Fibroblast of skin of right biceps (primary cell): ENCODE measurements around the gene ZFAND2B.
A peak's percentile ranks its signal among the peaks of the same experiment; 100 is the strongest.

ENCODE experiments used
- DNase-seq: peaks from one replicate; pipeline ENCODE4 v3.0.0-alpha.2; 2013

Gene ZFAND2B

DNA sequence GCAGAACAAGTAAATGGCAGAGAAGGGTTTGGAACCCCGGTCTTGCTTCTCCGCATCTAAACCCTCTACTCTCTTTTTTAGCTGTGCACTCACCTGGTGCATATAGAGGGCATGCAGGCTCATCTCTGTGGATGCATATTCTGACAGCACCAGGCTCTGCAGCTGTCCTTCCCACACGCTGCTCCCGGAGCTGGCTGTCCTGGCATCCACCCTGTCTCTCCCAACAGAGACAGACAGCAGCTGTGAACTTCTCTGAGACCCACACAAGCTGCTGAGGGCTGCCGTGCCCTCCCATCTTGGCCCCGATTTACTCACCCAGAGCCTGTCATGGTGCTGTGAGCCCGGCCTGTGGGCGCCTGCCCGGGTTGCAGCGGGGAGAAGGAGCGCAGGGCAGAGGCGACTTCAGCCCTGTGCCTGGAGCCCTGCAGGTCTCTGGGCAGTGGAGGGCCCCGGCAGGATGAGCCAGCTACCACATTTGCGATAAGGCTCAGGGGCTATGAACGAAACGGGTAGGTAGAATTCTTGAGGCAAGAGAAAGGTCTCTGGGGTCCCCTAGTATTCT, 15.5 kb downstream of the ZFAND2B start:
- no peak for DNase-seq

DNA sequence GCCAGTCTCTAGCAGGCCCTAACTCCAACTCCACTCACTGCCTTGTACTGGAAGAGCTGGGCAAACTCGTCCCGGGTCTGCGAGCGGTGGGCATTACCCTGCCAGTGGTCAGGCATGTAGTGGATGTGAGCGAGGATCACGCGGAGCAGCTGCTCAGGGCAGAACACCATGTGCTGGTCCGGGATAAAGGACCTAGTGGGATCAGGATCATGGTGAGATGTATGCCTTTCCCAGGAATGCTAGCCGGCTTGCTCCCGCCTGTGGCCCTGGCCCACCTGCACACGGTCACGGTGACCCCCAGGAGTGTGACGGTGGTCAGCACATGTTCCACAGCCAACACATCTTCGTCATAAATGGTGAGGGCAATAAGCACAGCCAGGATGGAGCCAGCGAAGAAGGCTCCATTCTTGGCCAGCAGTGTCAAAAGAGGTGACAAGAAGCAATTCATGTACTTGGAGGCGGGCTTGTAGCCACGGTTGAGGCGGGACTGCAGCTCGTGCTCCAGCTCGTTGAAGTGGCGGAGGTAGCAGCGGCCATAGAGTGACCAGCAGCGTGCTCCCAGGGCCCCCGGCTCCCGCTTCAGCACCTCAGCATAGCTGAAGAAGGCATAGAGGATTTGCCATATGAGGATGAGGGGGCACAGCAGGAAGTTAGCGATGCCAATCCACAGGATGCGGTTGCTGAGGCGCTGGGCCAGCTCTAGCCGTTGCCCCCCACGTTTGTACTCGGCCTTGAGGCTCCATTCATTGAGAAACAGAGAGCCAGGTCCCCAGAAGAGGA, 17.4 kb downstream of the ZFAND2B start:
- DNase-seq, result no peak

DNA sequence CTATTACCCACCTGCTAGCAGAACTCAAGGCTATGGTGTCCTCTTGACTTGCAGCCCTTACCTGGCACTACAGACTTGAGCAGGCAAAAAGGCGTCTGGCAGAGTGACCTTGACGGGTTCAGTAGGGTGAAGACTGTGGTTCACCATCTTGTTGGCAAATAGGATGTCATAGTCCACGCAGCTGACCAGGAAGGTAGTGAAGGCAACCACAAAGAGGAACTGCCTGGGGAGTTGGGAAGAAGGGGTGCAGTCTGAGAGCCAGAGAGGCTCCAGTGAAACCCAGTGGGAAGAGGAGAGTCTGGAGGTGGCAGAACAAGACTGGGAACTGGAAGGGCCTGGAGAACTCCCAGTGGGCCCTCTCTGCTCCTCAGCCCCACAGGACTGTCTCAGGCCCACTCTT, 18.8 kb downstream of the ZFAND2B start:
- no peak for DNase-seq

DNA sequence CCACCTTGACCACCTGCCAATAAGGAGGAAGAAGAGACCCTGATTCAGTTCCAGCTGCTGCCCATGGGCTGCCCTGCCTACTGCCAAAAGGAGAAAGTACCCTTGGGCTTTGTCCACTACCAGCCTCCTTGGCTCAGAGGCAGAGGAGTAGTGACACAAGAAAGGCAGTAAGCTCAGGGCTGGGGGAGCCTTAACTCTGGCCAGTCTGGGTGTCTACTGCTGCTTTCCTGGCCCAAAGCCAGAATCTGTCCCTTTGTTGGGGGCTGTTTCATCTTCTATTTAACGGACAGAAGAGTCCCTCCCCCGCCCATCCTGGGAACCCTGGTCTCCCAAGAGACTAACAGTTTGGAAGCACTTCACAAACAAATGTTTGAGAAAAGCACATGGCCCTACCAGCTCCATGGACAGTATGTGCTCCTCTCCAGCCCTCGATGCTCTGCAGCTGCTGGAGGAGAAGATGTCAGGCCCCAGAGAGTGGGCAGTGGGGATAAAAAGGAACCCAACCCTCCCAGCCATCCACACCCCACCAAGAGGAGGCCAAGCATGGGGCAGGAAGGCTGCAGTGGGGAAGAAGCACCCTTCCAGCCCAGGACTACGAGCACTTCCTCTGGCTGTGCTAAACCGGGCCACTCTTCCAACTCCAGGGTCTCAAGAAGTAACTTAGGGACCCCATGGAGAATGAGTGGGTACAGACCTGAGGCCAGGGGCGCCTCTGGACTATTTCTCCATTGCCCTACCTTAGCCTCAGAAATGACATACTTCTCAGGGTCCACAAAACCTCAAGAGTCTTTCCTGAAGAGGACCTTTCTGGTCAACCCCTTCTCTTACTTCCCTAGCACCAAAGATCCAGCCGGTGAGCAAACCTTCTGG, 21.7 kb downstream of the ZFAND2B start:
- no peak for DNase-seq

DNA sequence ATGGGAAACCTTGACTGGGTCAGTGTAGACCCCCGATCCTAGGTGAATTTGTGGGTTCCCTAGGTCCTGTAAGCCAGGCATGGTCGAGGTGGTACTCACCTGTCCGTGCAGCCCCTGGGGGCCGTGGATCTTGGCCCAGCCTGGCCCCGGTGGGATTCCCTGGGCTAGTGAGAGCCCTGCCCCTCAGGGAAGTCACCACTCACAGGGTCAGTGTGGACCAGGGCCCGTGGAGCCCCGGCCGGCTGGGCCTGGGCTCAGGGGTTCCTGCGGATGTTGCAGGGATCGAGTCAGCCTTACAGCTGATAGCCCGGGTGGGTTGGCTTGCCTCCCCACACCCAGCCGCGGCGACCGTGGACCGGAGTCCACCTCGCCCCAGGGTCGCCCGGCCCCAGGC, 22.3 kb downstream of the ZFAND2B start:
- no peak for DNase-seq

DNA sequence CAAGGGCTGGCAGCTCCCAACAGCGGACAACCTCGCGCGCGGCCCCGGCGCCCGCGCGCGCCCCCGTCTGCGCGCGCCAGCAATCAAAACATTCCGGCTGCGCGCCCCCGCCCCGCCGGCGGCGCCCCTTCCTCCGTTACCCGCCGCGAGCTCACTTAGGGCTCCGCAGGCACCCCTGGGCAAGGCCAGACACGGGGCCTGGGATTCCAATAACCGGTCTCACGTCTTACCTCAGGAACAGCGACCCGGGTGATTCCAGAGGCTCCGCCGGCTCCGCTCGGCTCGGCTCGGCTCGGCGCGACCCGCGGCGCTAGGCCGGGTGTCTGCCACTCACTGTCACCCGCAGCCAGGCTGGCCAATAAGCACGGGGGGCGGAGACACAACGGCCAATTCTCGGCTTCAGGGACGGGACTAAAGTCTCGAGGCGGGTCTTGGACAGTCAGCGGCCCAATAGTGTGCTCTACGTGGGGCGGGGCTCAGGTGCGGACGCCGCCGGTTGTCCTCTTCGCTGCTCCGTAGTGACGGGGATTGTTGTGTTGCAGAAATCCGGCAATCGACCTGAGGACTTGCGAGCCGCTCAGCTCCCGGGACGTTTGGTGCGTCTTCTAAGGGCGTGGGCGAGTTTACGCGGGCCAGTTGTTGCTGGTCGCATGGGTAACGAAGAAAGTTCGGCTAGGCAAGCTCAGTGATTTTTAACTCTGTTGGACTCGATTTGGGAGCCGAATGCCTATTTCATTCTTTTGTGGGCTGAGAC, 22.9 kb downstream of the ZFAND2B start, which contains the start of the genes ANKZF1 and ATG9A:
TSS of gene ANKZF1 (plus strand) at position 502 of the 754 bp plus-strand sequence. CDS start 452 bp downstream, outside the sequence.
TSS of gene ATG9A (minus strand) at position 332 of the 754 bp plus-strand sequence. CDS start 1,612 bp downstream, outside the sequence.
- DNase-seq, result peak; percentile 99

DNA sequence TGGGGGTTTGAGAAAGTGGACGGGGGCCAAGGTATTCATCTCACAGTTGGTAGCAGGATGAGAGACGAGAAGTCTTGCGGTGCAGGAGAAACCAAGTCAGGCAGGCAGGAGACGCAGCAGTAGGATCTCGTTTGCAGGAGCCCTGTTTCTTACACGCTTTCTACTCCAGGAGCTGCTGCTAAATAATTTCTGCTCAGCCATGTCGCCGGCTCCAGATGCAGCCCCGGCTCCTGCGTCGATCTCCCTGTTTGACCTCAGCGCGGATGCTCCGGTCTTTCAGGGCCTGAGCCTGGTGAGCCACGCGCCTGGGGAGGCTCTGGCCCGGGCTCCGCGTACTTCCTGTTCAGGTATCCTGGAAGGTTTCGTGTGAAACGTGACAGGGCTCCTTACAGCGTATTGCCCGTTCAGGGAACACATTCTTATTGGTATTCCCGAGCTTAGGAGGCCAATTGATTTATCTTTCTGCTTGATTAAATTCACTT, 23.5 kb downstream of the ZFAND2B start:
- peak; percentile 66 for DNase-seq

DNA sequence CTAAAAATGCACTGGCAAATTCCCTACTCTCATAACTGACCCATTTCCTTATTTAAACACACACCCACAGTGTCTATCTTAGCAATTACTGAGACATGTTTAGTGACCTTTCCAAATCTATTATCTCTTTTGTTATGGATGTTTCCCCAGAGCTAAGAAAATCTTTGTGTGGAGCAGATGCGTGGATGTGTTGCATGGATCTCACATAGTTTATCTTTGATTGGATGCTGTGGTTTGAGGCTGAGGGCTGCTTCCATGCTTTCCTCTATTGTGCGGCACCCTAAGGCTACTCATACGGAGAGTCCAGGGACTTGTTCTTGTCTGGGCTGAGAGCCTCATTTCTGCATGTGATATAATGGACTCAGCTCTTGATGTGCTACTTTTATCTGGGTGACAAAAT, 27.7 kb downstream of the ZFAND2B start:
- no peak for DNase-seq

DNA sequence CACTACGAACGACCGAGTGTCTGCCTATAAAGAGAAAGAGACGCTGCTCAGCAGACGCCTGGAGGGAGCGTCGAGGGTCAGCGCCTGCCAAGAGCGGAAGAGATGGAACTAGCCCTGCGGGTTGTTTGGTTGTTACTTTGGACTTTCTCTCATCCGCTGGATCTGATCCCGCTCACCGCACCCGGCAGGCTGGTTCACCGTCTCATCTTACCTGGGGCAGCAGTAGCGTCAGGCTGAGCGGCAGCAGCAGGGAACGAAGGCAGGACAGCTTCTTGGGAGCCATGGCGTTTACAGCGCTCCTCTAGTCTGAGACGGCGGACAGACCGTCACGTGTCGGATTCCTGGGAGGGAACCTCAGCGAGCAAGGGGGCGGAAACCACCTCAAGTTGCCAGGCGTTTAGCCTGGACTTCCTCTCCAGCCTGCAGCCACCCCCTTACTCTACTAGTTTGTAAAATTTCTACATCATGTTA, 36.7 kb downstream of the ZFAND2B start:
- DNase-seq, result no peak

DNA sequence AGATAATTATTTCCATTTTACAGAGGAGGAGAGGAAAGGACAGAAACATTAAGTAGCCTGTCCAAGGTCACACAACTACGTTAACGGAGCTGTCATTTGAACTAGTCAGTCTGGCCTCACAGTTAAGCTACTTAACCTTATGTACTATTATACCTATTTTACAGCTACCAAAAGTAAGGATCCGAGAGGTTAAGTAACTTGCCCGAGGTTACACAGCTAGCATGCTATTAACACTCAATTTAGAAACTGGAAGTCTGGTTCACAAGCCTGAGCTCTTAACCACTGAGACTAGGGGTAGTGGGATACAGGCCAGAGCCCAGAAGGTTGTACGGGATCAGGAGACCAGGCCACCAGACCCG, 38.2 kb downstream of the ZFAND2B start:
- DNase-seq, result no peak

DNA sequence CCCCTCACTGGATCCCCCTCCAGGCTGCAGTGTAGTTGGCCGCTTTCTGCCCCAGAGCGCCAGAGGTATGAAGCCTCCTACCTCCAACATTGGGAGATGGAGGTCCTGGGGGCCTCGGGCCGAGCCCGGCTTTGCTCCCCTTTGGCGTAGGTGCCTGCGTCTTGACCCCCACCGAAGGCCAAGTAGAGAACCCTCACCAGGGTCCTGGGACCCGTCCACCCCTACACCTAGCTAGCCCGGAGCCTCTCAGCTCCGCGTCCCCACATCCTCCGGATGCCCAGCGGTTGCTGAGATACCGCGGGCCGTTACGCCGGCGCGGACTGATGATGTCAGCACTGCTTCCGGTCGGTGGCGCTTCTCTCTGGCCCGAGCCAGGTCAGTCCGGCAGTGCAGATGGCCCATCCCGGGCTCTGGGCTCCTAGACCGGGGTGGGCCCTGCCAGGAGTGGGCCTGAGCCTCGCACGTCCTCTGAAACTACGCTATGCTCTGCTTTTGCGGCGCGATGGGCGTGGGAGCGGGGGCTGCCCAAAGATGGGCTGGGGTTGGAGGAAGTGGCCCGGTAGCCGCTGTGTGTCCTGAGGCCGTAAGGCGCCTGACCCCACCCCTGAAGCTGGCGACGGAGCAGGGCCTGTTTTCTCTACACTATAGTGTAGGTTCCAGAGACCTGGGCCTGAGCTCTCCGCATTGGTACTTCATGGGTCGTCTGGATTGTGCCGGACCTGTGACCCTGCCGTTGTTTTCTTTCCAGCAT, 38.7 kb downstream of the ZFAND2B start, which contains the start of the genes GLB1L and STK16:
TSS of gene GLB1L (minus strand) at position 297 of the 751 bp plus-strand sequence. CDS start 1,871 bp downstream, outside the sequence.
TSS of gene STK16 (plus strand) at position 332 of the 751 bp plus-strand sequence. CDS start 521 bp downstream, outside the sequence.
- peak; percentile 91 for DNase-seq

DNA sequence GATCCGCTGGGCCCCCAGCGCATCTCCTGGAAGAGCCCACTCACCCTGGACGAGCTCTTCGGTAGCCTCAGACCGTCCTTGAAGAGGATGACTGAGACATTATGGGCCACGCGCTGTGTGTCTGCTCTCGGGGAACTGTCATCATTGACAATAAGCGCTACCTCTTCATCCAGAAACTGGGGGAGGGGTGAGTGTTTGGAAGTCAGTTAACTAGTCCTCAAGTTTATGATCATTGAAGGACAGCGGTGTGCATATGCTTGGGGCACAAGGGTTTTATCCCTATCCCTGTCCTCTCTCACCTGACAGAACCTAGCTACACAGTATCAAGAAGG, 39.3 kb downstream of the ZFAND2B start:
- DNase-seq, result no peak

DNA sequence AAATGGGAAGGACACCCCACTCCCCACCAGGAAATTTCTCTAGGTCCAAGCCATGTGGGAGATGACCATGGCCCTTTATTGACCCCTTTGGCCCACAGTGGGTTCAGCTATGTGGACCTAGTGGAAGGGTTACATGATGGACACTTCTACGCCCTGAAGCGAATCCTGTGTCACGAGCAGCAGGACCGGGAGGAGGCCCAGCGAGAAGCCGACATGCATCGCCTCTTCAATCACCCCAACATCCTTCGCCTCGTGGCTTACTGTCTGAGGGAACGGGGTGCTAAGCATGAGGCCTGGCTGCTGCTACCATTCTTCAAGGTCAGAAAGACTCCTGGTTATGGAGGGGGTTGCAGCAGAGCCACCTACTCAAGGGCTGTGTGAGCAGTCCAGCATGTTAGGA, 40.0 kb downstream of the ZFAND2B start:
- no peak for DNase-seq

DNA sequence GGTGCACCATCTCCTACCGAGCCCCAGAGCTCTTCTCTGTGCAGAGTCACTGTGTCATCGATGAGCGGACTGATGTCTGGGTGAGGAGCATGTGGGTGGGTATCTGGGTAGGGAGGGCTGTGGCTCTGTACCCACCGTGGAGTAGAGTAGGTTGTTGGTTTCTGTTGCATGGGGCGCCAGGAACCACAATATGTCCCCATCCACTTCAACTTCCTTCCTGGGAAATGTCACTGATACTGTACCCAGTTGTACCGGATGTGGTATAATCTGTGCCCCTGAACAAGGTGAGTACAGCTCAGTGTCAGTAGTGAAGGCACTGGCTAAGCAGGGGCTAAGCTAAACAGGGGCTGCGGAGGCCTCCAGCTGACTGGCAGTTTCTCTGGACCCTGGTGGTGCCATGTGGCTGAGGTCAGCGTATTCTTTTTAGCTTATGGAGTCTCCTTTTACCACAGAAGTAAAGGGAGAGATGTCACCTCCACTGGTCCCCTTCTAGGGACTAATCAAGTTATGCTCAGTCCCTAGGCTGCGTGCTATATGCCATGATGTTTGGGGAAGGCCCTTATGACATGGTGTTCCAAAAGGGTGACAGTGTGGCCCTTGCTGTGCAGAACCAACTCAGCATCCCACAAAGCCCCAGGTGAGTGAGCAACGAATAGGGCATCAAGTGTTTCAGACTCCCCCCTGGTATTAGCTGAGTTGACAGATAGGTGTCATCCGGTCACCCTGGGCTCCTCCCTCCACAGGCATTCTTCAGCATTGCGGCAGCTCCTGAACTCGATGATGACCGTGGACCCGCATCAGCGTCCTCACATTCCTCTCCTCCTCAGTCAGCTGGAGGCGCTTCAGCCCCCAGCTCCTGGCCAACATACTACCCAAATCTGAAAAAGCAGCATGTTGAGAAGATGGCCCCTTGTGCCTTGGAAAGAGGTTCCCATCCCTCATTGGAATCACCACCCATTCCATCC, 41.4 kb downstream of the ZFAND2B start:
- no peak for DNase-seq

DNA sequence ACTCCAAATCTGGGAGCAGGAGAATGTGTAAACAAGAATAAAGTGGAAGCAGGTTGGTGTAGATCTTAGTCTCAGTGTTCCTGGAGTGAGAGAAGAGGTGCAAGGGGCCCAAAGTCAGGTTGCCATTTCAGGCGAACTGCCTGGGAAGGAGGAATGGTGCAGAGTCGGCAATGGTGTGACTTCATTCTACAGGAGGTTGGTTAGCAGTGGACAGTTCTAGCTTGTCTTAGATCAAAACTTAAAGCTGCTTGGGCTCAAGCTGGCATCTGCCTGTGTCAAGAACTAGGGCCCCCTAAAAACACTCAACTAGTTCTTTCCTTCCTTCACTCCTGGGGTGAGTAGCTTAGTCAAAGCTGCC, 42.2 kb downstream of the ZFAND2B start:
- no peak for DNase-seq

DNA sequence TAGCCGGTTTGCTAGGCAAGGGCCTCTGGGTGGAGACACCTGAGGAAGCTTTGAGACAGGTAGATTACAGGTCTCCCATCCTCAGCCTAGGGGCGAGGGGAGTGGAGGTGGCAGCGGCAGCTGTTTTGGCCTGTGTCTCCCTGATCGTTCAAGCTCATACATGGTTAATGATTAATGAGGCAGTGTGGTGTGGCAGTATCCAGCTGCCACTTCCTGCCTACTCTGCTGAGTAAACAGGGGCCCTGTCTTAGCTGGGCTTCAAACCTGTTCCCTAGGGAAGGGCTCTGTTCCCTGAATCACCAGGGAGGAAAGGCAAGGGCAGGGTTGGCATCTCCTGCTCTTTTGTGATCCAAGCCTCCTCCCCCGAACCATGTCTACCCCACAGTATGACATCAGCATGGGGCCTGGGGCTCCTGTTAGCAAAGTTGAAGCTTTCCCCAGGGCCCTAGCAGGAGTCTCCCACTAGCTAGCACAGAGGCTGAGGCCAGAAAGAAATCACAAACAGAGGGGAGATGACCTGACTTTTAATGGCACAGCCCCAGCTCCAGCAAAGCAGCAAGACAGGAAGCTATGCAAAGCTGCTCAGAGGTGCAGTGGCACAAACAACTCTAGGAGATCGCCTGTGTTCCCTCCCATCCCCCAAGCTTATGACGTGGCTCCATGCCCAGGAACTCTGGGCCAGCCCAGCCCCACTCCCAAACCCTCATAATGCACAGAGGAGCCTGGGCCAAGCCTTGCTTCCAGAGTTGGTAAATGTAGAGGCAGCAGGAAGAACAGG, 42.8 kb downstream of the ZFAND2B start:
- DNase-seq, result peak; percentile 81

DNA sequence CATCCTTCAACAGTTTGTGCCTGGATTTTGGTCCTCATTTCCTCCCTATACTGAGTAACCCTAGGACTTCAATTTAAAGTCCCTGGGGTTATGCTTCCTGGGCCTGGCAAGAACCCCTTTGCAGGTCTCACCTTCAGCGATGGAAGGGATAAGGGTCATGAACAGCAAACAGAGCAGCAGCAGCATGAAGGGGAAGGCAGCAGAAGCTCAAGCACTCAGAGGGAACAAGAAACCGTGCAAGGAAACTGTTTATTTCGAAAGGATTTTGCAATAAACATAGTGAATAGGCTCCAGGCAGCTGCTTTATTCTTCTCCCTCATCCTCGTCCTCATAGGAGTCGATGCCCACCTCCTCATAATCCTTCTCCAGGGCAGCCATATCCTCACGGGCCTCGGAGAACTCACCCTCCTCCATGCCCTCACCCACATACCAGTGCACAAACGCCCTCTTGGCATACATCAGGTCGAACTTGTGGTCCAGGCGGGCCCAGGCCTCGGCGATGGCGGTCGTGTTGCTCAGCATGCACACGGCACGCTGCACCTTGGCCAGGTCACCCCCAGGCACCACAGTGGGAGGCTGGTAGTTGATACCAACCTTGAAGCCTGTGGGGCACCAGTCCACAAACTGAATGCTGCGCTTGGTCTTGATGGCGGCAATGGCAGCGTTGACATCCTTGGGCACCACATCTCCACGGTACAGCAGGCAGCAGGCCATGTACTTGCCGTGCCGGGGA, 43.6 kb downstream of the ZFAND2B start:
- DNase-seq, result no peak

DNA sequence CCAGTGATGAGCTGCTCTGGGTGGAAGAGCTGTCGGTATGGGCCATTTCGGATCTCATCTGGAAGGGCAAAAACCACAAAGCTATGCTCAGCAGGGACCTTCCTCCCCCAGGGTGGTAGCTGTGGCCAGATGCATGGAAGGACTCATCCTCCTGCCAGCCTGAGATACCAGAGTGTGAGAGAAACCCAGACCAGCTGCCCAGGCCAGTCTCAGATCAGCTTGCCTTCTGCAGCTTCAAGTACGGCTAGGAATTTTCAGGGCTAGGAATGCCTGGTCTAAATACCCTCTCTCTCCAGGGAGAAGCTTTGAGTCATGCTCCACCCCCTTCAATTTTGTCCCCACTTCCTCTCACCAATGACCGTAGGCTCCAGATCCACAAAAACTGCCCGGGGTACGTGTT, 45.1 kb downstream of the ZFAND2B start:
- DNase-seq, result no peak

DNA sequence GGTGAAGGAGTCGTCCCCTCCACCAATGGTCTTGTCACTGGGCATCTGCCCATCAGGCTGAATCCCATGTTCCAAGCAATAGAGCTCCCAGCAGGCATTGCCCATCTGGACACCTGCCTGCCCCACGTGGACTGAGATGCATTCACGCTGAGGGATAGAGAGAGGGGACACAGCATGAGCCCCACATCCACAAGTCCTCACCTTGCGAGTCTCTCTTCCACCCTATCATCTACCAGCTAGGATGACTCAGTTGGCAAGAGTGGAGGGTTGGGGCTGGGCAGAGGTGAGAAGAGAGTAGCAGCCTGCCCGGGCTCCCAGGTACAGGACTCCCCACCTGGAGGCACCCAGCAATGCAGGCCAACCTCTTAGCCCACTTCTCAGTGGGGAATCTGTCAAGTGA, 45.5 kb downstream of the ZFAND2B start:
- DNase-seq, result no peak
